Transverse colon (tissue), 4 donors: ENCODE data around the gene TMEM201. TPM values are rescaled to one million over a fixed set of nuclear protein-coding genes. Genes with fewer than 3 reads are reported as not detected.
A peak's percentile ranks its signal among the peaks of the same experiment; 100 is the strongest.

Experiments used
- DNase-seq: peaks from one replicate; pipeline ENCODE4 v3.0.0-alpha.2; 2019
- H3K27ac ChIP-seq, 4 donors: fragments of 200-600 bp; sonication (generic); 2 replicates each; pipeline ENCODE4 v1.5.1; 2016 to 2018; ENCODE audit warnings: inconsistent platforms in 4 of 4
- H3K27me3 ChIP-seq: fragments of 200-600 bp; sonication (generic); 2 replicates; pipeline ENCODE4 v1.5.1; 2017; ENCODE audit warnings: inconsistent platforms
- H3K36me3 ChIP-seq, 4 donors: fragments of 200-600 bp; sonication (generic); 2 replicates each; pipeline ENCODE4 v1.5.1; 2017 to 2019; ENCODE audit warnings: inconsistent platforms in 4 of 4
- H3K4me1 ChIP-seq, 4 donors: fragments of 200-600 bp; sonication (generic); 2 replicates each; pipeline ENCODE4 v1.5.1; 2017 to 2020; ENCODE audit warnings: inconsistent platforms in 4 of 4
- H3K4me3 ChIP-seq, 4 donors: fragments of 200-600 bp; sonication (generic); 1 replicate in 1 of 4; 2 replicates in 3 of 4; pipeline versions ENCODE4 v1.5.1 to v1.6.1; 2017 to 2019; ENCODE audit warnings: inconsistent platforms in 4 of 4
- H3K9me3 ChIP-seq, 2 donors: fragments of 200-600 bp; sonication (generic); 2 replicates each; pipeline ENCODE4 v1.5.1; 2017 to 2019; ENCODE audit warnings: inconsistent platforms in 2 of 2
- EP300 ChIP-seq: sonication (generic); formaldehyde crosslinking; IDR thresholded peaks from one replicate; pipeline ENCODE4 v1.6.1; 2017; ENCODE audit warnings: antibody characterized with exemption, low read depth
- POLR2A ChIP-seq: fragments of 450-650 bp; IDR thresholded peaks from one replicate; pipeline ENCODE4 v1.6.1; 2016; ENCODE audit warnings: antibody characterized with exemption, mild to moderate bottlenecking, moderate library complexity
- POLR2AphosphoS5 ChIP-seq, 3 donors: sonication (generic); formaldehyde crosslinking; IDR thresholded peaks; one replicate each; pipeline ENCODE4 v1.6.1; 2016; ENCODE audit warnings: antibody characterized with exemption in 3 of 3
- WGBS, 2 donors: methylation state at CpG; one replicate each; pipeline ENCODE4 v1.1.5; 2018; ENCODE audit warnings: low coverage in 1 of 2; 5-methylcytosine and 5-hydroxymethylcytosine counted together
- in situ Hi-C, 4 donors: fragments of 200-750 bp; cut with MboI; loops; one replicate each; pipeline versions ENCODE4 v1.15.0 to v1.15.1; 2017; ENCODE audit warnings: low sequenced_read_pairs in 3 of 4, low pct_ligation_motif_present in 1 of 4, low pct_unique_long_range_greater_than_20kb in 1 of 4
- intact Hi-C: fragments of 100-400 bp; cut with DNase I; formaldehyde crosslinking; loops from one replicate; pipeline ENCODE4 v1.15.1; 2023; ENCODE audit warnings: low total_unique reads
- total RNA-seq, 4 donors: library from RNA; depleted of rRNA; stranded (reverse); fragments of >200 nt; gene quantifications; one replicate each; pipeline ENCODE4 v1.1.0, GENCODE V29; 2016
- TF ChIP-seq, protein P1 (sequence below), 5 experiments: fragments of 200-600 bp in 3 of 5; fragments of 450-650 bp in 2 of 5; sonication (generic) in 3 of 5; IDR thresholded peaks; 1 replicate in 2 of 5; 2 replicates in 3 of 5; pipeline ENCODE4 v1.5.1; 2016 to 2017; ENCODE audit warnings: antibody characterized with exemption in 5 of 5, inconsistent platforms in 3 of 5, mild to moderate bottlenecking in 2 of 5, moderate library complexity in 1 of 5

TMEM201 gene
- total RNA-seq, 4 donors from 2014 or later: 2.6 to 19.7 (median 6.0) TPM

DNA sequence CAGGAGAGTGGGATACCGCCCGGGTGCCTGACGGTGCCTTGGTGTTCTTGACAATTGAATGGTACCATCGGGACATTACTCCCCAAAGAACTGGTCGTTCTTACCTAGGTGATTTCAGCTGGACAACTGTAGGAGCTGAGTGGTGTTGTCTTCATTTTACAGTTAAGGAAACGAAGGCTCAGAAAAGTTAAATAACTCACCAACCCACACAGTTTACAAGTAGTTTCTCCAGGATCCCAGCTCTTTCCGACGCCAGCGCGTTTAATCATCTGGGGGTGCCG lies 64.4 kb downstream of the TMEM201 start:
- peak overlapping the region in 2 of 4 donors; percentile 47 to 55 for H3K4me3 ChIP-seq
- no peak for DNase-seq
- H3K4me1 ChIP-seq: peaks cover 0 to 22% (median 15%) of the 10 kb centered on the region in 4 donors
- no peaks in the 10 kb centered on the region for H3K36me3 ChIP-seq
- intact Hi-C loops (no loop called here), in situ Hi-C loops (no loop called here)
- TF ChIP-seq, protein P1, sequence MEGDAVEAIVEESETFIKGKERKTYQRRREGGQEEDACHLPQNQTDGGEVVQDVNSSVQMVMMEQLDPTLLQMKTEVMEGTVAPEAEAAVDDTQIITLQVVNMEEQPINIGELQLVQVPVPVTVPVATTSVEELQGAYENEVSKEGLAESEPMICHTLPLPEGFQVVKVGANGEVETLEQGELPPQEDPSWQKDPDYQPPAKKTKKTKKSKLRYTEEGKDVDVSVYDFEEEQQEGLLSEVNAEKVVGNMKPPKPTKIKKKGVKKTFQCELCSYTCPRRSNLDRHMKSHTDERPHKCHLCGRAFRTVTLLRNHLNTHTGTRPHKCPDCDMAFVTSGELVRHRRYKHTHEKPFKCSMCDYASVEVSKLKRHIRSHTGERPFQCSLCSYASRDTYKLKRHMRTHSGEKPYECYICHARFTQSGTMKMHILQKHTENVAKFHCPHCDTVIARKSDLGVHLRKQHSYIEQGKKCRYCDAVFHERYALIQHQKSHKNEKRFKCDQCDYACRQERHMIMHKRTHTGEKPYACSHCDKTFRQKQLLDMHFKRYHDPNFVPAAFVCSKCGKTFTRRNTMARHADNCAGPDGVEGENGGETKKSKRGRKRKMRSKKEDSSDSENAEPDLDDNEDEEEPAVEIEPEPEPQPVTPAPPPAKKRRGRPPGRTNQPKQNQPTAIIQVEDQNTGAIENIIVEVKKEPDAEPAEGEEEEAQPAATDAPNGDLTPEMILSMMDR (IDR thresholded peaks at IDR 0.05): no peak
- TF ChIP-seq POLR2A (no peak), EP300 (no peak), POLR2AphosphoS5 (IDR thresholded peaks at IDR 0.05) (no peak)
- peaks cover 54% of the 10 kb centered on the region for H3K27me3 ChIP-seq
- H3K27ac ChIP-seq: peak overlapping the region; percentile 42 to 79 (median 73)
- H3K9me3 ChIP-seq: no peaks in the 10 kb centered on the region
- 39% methylated on average over 11 of the region's 11 CpGs; no CpG with 5 or more reads in 1 of the 2 donors for WGBS, 2 donors

GRCh38 chr1:9653491-9654050 lies 64.9 kb downstream of the TMEM201 start:
- in situ Hi-C loops (no loop called here), intact Hi-C loops (no loop called here)
- no peaks in the 10 kb centered on the region for H3K9me3 ChIP-seq
- H3K27ac ChIP-seq: peak overlapping the region; percentile 35 to 79 (median 73)
- no peak for TF ChIP-seq POLR2A
- TF ChIP-seq POLR2AphosphoS5 (IDR thresholded peaks at IDR 0.05): no peak
- TF ChIP-seq EP300: no peak
- TF ChIP-seq, protein P1 (IDR thresholded peaks at IDR 0.05): no peak
- no peaks in the 10 kb centered on the region for H3K36me3 ChIP-seq
- DNase-seq: no peak
- H3K4me3 ChIP-seq: peak overlapping the region in 1 of 4 donors; percentile 55
- peaks cover 0 to 22% (median 15%) of the 10 kb centered on the region in 4 donors for H3K4me1 ChIP-seq
- 57 to 80% methylated on average over 1 to 9 of the region's 10 CpGs for WGBS, 2 donors
- peaks cover 54% of the 10 kb centered on the region for H3K27me3 ChIP-seq

DNA sequence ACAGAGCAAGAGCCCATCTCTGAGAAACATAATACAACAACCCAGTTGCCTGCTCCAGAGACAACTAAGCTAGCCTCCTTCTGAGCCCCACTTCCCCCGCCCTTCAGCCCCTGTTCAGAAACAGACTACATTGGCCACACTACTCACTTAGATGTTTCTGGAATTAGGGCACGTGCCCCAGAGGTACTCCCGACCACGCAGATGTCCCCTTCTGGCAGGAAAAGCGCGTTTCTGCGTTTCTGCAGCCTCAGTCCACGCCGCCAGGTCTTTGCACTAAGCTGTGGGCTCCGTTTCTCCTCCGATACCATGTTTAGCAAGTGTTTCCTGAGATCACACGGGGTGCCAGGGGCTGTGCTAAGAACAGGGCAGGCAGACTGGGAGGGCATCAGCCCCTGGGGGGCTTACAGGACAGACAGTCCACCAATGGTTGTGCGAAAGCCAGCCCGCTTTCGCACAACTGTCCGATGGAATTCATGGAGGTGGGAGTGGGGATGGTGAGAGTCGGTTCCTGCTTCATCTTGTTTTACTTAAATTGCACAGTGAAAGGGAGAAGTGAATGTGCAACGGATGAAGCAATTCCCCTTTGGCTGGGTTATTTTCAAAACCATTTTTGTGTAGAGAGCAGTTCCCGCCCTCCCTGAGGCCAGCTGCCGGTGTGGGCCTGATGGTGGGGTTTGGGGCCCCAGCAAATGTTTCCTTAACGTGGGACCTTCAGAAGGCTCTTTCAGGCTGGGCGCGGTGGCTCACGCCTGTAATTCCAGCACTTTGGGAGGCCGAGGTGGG lies 65.5 kb downstream of the TMEM201 start:
- intact Hi-C loops: no loop called here
- H3K9me3 ChIP-seq: no peaks in the 10 kb centered on the region
- TF ChIP-seq POLR2A (no peak), POLR2AphosphoS5 (IDR thresholded peaks at IDR 0.05) (no peak), EP300 (no peak)
- TF ChIP-seq, protein P1 (IDR thresholded peaks at IDR 0.05): no peak
- peak overlapping the region; percentile 35 to 79 (median 73) for H3K27ac ChIP-seq
- H3K27me3 ChIP-seq: peaks cover 54% of the 10 kb centered on the region
- peaks cover 0 to 22% (median 15%) of the 10 kb centered on the region in 4 donors for H3K4me1 ChIP-seq
- in situ Hi-C loops: no loop called here
- no peaks in the 10 kb centered on the region for H3K36me3 ChIP-seq
- WGBS, 2 donors: 70% methylated on average over 25 of the region's 25 CpGs; no CpG with 5 or more reads in 1 of the 2 donors
- peak overlapping the region in 1 of 4 donors; percentile 55 for H3K4me3 ChIP-seq
- DNase-seq: no peak

DNA sequence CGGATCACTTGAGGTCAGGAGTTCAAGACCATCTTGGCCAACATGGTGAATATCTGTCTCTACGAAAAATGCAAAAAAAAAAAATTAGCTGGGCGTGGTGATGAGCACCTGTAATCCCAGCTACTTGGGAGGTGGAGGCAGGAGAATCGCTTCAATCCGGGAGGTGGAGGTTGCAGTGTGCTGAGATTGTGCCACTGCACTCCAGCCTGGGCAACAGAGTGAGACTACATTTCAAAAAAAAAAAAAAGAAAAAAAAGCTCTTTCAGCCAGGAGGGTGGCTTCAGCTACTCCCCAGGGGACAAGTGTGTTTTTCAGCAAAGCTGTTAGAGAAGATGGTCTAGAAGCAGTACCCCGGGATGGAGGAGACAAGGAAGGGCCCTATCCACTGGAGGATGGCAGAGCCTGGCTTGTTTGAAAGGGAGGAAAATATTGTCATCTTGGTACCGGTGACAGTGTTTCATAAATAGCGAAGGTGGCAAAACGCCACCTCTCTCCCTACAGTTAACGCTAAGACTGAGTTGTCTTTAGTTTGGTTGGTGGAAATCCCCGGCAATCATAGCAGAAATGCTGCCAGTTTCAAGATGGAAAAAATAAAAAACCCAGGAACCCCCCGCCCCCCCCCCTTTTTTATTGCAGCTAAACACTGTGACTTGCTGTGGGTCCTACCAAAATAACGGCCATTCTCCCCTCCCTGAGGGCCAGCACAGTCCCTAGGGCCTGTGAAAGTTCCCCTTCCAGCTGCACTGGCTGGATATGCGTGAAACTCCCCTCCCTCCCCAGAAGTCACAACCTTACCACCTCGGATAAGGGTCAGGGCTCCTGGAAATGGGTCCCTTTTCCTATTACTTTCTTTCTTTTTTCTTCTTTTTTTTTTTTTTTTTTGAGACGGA lies 66.4 kb downstream of the TMEM201 start:
- no peak for DNase-seq
- in situ Hi-C loops: no loop called here
- Histone ChIP-seq H3K36me3 (no peaks in the 10 kb centered on the region), H3K9me3 (no peaks in the 10 kb centered on the region), H3K4me1 (peaks cover 0 to 22% (median 15%) of the 10 kb centered on the region in 4 donors), H3K4me3 (peak overlapping the region in 1 of 4 donors; percentile 55), H3K27ac (peak overlapping the region; percentile 17 to 77 (median 52)), H3K27me3 (peaks cover 50% of the 10 kb centered on the region)
- TF ChIP-seq, protein P1 (IDR thresholded peaks at IDR 0.05): no peak
- TF ChIP-seq POLR2AphosphoS5 (IDR thresholded peaks at IDR 0.05): no peak
- TF ChIP-seq EP300: no peak
- TF ChIP-seq POLR2A: no peak
- WGBS, 2 donors: 48 to 53% methylated on average over 9 to 16 of the region's 16 CpGs
- intact Hi-C loops: no loop called here
